ENCODE measurements around the gene HOTAIR.

Gene HOTAIR

DNA sequence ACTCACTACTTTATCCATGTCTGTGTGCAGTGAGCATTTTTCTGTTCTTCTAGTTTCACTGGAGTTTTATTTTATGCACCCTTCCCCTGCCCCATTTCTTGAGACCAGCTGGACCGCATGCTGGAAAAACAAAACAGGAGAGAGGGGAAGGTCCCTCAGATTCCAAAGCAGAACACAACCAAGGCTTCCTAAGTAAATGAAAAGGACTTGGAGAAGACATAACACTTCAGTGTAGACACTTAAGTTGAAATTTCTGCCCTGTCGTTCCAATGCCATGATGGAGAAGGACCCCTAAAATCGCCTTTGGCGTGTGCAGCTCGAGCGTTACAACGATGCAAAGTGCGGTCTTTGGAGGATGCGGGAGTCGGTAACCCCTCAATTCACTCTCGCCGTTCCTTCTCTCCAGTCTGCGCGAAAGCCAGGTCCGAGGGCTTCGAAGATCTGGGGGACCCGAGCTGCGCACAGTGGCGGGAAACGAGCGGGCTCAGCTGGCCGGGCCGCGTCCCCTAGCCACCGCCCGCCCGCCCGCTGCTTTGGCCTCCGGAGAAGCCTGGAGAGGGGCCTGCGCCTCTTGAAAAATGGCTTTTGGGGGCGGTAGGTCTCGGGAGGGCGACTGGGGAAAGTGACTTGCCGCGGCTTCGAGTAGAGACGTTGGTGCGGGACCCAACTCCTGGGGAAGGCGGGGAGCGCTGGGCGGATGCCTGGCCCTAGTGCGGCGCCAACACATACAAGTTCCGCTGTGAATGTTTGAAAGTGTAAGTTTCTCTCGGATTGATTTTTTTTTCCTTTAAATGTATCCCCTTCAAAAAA, 47.3 kb downstream of the HOTAIR start:
- DNase-seq (ENCODE audit: low read depth), result no peak

DNA sequence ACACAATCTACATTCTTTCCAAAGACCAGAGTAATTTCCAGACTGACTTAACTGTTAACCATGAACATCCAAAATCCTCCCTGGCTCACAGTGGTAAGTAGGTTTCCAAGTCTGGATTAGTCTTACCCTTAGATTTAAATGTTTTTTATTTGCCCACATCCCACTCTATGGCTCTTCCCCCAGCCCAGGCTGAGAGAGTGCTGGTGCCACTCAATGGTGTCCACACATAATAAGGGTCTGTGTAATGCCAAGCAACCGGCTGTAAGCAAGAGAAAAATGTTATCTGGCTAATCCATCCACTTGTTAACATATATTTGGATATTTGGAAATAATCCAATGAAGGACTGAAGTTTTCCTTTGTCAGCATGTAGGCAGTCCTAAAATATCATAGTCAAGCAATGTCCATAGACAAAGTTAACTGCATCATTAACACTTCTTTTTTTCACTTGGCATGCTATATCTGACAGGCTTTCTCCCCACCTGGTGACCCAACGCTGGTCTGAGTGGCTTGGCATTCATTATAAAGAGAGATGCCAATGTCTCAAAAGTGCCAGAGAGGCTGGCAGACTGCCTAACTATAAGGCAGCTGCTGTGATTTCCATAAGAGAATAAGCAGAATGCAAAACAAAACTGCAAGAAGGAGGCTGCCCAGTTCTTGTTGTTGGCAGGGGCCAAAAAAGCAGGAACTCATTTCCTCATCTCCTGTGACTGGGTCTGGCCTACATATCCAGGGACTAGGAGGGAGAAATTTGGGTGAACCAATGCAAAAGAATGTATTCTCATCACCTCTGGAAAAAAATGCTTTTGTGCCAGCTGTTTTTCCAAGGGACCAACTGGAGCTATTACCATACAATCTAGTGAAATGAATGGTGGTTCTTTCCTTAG, 50.0 kb downstream of the HOTAIR start:
- DNase-seq (ENCODE audit: low read depth), result no peak

DNA sequence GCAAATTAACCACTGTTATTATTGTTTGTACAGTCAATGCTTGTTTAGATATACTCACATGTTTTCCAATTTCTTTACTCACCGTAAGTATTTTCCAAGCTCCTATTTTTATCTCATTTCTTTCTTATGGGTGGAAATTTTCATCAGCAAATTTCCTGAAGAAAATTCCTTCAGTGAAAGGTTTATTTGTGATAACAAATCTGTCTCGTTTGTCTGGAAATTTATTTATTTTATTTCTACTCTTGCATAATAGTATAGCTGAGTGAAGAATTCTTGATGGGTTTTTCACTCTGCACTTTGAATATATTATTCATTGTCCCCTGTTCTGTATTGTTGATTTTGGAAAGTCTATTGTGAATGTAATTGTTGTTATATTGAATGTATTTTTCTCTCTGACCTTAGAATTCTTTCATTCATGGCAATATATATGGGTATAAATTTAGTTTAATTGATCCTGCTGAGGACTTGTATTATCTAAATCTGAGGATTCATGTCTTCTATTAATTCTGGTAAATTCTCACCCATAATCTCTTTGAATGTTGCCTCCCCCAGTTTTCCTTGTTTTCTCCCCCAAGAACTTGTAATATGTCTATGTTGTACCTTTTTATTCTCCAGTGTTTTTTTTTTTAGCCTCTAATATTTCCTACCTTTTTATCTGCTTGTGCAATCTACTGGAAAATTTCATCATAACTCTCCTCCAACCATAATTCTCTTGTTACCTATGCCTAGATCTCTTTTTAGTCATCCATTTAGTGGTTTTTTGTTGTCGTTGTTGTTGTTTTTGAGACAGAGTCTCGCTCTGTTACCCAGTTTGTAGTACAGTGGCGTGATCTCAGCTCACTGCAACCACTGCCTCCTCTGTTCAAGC, 57.7 kb downstream of the HOTAIR start:
- DNase-seq (ENCODE audit: low read depth), result no peak

All from activated T-helper 9 cell treated with anti-CD3 and anti-CD28 coated beads, Interleukin-2, amount 50 U/mL, for 16 hours (primary cell).